T-cell (primary cell): Measurements from ENCODE around the gene MAP3K7CL. TPM values are rescaled to one million over a fixed set of nuclear protein-coding genes. Genes with fewer than 3 reads are reported as not detected.

ENCODE experiments used
- ATAC-seq, 4 experiments: fragments of 200-7000 bp in 3 of 4; fragments of 150-1000 bp in 1 of 4; cut with Tn5 transposase; replicated peaks in 1 of 4; 1 replicate in 3 of 4; 2 replicates in 1 of 4; pipeline ENCODE4 v1.10.0; 2021; ENCODE audit warnings: moderate library complexity in 3 of 4, mild to moderate bottlenecking in 2 of 4, moderate number of reproducible peaks in 1 of 4
- CTCF ChIA-PET, 2 donors: fragments of 300-600 bp; sonication (Branson Sonifier 250); formaldehyde crosslinking; loops; one replicate each; lab custom pipeline; 2022; ENCODE audit warnings: antibody characterized with exemption in 2 of 2; lab: Charles Lee
- POLR2A ChIA-PET, 2 donors: fragments of 300-600 bp; sonication (Branson Sonifier 250); formaldehyde crosslinking; loops; one replicate each; lab custom pipeline; 2022; ENCODE audit warnings: antibody characterized with exemption in 2 of 2; lab: Charles Lee
- DNase-seq, 35 experiments: peaks; one replicate each; pipeline versions ENCODE4 v3.0.0 to v3.0.0-alpha.2; 2013 to 2023
- H3K27ac ChIP-seq: one replicate; pipeline ENCODE4 v1.5.1; 2013; ENCODE audit warnings: low read length
- H3K27me3 ChIP-seq, 2 experiments: replicated peaks in 1 of 2; 1 replicate in 1 of 2; 2 replicates in 1 of 2; pipeline versions ENCODE4 v1.6.1 to v1.7.0; 2013; ENCODE audit warnings: low read length in 1 of 2, mixed read lengths in 1 of 2; ENCODE audit not compliant: control insufficient read depth in 2 of 2, insufficient read depth in 2 of 2; ENCODE audit errors: extremely low read depth in 1 of 2
- H3K36me3 ChIP-seq, 2 donors: 1 replicate in 1 of 2; 2 replicates in 1 of 2; pipeline versions ENCODE4 v1.6.1 to v1.7.0; 2013; ENCODE audit warnings: low read length in 1 of 2; ENCODE audit not compliant: control insufficient read depth in 2 of 2, insufficient read depth in 1 of 2; ENCODE audit errors: extremely low read depth in 1 of 2
- H3K4me1 ChIP-seq, 2 experiments: 1 replicate in 1 of 2; 2 replicates in 1 of 2; pipeline versions ENCODE4 v1.6.1 to v1.7.0; 2013; ENCODE audit warnings: low read length in 2 of 2, mixed read lengths in 1 of 2; ENCODE audit not compliant: insufficient read depth in 2 of 2, control insufficient read depth in 1 of 2; ENCODE audit errors: extremely low read depth in 1 of 2
- H3K4me3 ChIP-seq, 2 donors: 1 replicate in 1 of 2; 2 replicates in 1 of 2; pipeline versions ENCODE4 v1.5.1 to v1.7.0; 2013; ENCODE audit warnings: mild to moderate bottlenecking in 2 of 2, low read length in 1 of 2, moderate library complexity in 1 of 2; ENCODE audit not compliant: control insufficient read depth in 1 of 2; ENCODE audit errors: extremely low read depth in 1 of 2
- H3K9me3 ChIP-seq: 2 replicates; pipeline ENCODE4 v1.7.0; 2013
- H3K27ac Mint-ChIP-seq, 2 donors: one replicate each; pipeline ENCODE4 v1.8.0; 2020 to 2021; ENCODE audit warnings: mild to moderate bottlenecking in 2 of 2, mixed read lengths in 2 of 2
- H3K27me3 Mint-ChIP-seq, 2 donors: one replicate each; pipeline ENCODE4 v1.8.0; 2021 to 2022; ENCODE audit warnings: mixed read lengths in 2 of 2
- H3K36me3 Mint-ChIP-seq: one replicate; pipeline ENCODE4 v1.8.0; 2021; ENCODE audit warnings: mixed read lengths
- H3K4me1 Mint-ChIP-seq, 3 donors: one replicate each; pipeline ENCODE4 v1.8.0; 2020 to 2022; ENCODE audit warnings: mixed read lengths in 3 of 3, mild to moderate bottlenecking in 1 of 3
- H3K4me3 Mint-ChIP-seq, 3 donors: one replicate each; pipeline ENCODE4 v1.8.0; 2020 to 2022; ENCODE audit warnings: mild to moderate bottlenecking in 3 of 3, mixed read lengths in 3 of 3, moderate library complexity in 3 of 3
- H3K9me3 Mint-ChIP-seq, 3 donors: one replicate each; pipeline ENCODE4 v1.8.0; 2020 to 2022; ENCODE audit warnings: mixed read lengths in 3 of 3
- WGBS: methylation state at CpG from one replicate; pipeline ENCODE4 v1.1.5; 2013; ENCODE audit warnings: missing lambda C conversion rate; ENCODE audit not compliant: insufficient coverage; 5-methylcytosine and 5-hydroxymethylcytosine counted together
- total RNA-seq, 35 experiments: library from RNA in 6 of 35; stranded (reverse) in 6 of 35; fragments of 120-200 nt in 1 of 35; gene quantifications; one replicate each; pipeline versions ENCODE4 v1.2.1 to v1.2.4 and lab custom pipeline; 2013 to 2026

MAP3K7CL gene, protein sequence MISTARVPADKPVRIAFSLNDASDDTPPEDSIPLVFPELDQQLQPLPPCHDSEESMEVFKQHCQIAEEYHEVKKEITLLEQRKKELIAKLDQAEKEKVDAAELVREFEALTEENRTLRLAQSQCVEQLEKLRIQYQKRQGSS
- total RNA-seq (1 to 10 TPM; 4.8 to 9.1 (median 7.4) TPM), total RNA-seq (lab: John Stamatoyannopoulos, UW) (0.28 to 9.1 (median 4.0) reads per million in 29 experiments)
- total RNA-seq (2013), result 8.5 TPM

DNA sequence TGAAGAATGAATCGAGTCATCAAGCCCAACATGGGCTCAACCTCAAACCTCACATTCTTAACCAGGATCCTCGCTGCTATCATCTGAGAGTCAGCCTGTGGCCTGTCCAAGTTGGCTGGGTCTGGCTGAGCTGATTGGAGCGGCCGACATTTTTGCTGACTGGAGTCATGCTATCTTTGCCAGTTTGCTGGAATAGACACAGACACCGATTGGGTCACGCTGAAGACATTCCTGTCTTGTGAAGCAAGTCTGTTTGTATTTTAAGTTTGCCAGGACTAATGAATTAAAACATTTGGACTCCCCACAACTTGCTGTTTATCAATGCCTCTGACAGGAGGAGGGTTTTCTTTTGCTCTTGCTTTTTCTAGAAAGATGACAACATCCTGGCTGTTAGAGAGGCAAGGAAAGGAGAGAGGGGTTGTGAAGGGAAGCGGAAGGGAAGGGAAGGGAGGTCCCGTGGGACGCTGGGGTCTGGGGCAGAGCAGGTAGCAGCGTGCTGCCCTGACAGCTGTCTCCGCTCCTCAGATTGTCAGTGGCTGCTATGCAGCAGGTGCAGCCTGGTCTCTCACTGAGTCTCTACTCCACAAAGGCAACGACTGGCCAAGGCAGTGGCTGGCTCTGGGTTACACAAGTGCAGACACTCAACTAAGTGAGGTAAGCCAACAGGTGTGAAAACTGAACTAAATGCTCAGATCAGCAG, at the start of gene MAP3K7CL:
Gene MAP3K7CL, plus strand, starts transcription at position 375 of the 700 bp plus-strand sequence. CDS start 2,701 bp downstream, outside the sequence.
- H3K27ac Mint-ChIP-seq, result no peak within 1 kb of the TSS
- DNase-seq (no peak), ATAC-seq (no peak)
- H3K9me3 Mint-ChIP-seq, result peaks cover 0 to 9% (median 4%) of the 10 kb centered on the region in 3 donors
- H3K4me3 Mint-ChIP-seq, result no peak within 1 kb of the TSS
- CTCF ChIA-PET, result no interaction called here
- Histone ChIP-seq H3K4me1 (no peaks in the 10 kb centered on the region), H3K36me3 (no peaks in the 10 kb centered on the region), H3K27ac (no peak within 1 kb of the TSS), H3K4me3 (no peak within 1 kb of the TSS), H3K27me3 (no peaks in the 10 kb centered on the region), H3K9me3 (no peaks in the 10 kb centered on the region)
- peaks cover 31% of the 10 kb centered on the region for H3K36me3 Mint-ChIP-seq
- H3K4me1 Mint-ChIP-seq, result no peaks in the 10 kb centered on the region
- POLR2A ChIA-PET, result no interaction called here
- 77% methylated on average over 6 of the region's 12 CpGs for WGBS
- H3K27me3 Mint-ChIP-seq, result no peaks in the 10 kb centered on the region

GRCh38 chr21:29082046-29082815, 48.2 kb upstream of the MAP3K7CL start:
- Histone ChIP-seq H3K4me1 (peaks cover 25 to 43% of the 10 kb centered on the region in 2 experiments), H3K36me3 (peaks cover 0 to 5% of the 10 kb centered on the region in 2 donors), H3K9me3 (no peaks in the 10 kb centered on the region), H3K27ac (peak overlapping the region; percentile 71), H3K27me3 (no peaks in the 10 kb centered on the region), H3K4me3 (no peak overlapping the region)
- Mint-ChIP-seq H3K4me1 (peaks cover 32 to 57% (median 53%) of the 10 kb centered on the region in 3 donors), H3K36me3 (peaks cover 11% of the 10 kb centered on the region), H3K27ac (peak overlapping the region; percentile 82 to 84), H3K9me3 (no peaks in the 10 kb centered on the region), H3K4me3 (no peak overlapping the region), H3K27me3 (no peaks in the 10 kb centered on the region)
- ATAC-seq (no peak), DNase-seq (no peak)
- ChIA-PET POLR2A (interaction anchor here in 1 of 2 donors (0.6 kb wide), 2 partner anchors 20 to 212 kb away, joined by 4 to 9 read pairs; no protein-coding TSS in a partner anchor), CTCF (interaction anchor here in 1 of 2 donors (1.0 kb wide), 1 partner anchor 90 kb away, joined by 3 read pairs; the partner anchor contains the start of gene LTN1)
- no CpG with 5 or more reads among the region's 3 CpGs for WGBS

- Mint-ChIP-seq H3K9me3 (no peaks in the 10 kb centered on the region), H3K4me1 (peaks cover 27 to 48% (median 48%) of the 10 kb centered on the region in 3 donors), H3K4me3 (no peak overlapping the region), H3K27ac (peak overlapping the region; percentile 50 to 62), H3K27me3 (no peaks in the 10 kb centered on the region), H3K36me3 (peaks cover 11% of the 10 kb centered on the region)
- DNase-seq (no peak), ATAC-seq (no peak)
- Histone ChIP-seq H3K27me3 (no peaks in the 10 kb centered on the region), H3K4me3 (no peak overlapping the region), H3K4me1 (peaks cover 23 to 36% of the 10 kb centered on the region in 2 experiments), H3K27ac (no peak overlapping the region), H3K9me3 (no peaks in the 10 kb centered on the region), H3K36me3 (peaks cover 0 to 5% of the 10 kb centered on the region in 2 donors)
- ChIA-PET CTCF (no interaction called here), POLR2A (no interaction called here)
- 100% methylated on average over 1 of the region's 3 CpGs for WGBS
Observed at GRCh38 chr21:29083306-29083705, 47.1 kb upstream of the MAP3K7CL start.

DNA sequence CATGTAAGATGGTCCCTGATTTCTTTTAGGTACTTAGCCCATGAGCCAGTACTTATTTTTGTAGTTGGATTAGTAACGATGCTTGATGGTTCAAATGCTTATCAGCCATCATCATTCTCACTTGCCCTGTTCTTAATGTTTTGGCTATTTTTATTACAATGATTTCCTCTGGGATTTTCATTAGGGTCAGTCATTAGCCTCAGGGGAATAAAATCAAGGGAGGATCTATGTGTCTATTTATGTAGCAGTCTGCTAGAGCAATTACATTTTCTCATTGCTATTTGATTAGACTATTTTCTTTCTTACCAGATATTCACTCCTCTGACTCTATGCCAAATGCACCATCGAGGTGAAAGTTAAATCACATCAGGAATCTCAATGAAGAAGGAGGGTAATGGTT, 46.1 kb upstream of the MAP3K7CL start:
- ATAC-seq (no peak), DNase-seq (no peak)
- no CpG with 5 or more reads among the region's 2 CpGs for WGBS
- H3K27me3 ChIP-seq, result no peaks in the 10 kb centered on the region
- H3K27ac ChIP-seq, result no peak overlapping the region
- H3K36me3 Mint-ChIP-seq, result peaks cover 11% of the 10 kb centered on the region
- peaks cover 14 to 25% of the 10 kb centered on the region in 2 experiments for H3K4me1 ChIP-seq
- H3K9me3 ChIP-seq, result no peaks in the 10 kb centered on the region
- H3K4me3 ChIP-seq, result no peak overlapping the region
- H3K36me3 ChIP-seq, result peaks cover 0 to 5% of the 10 kb centered on the region in 2 donors
- peaks cover 16 to 37% (median 37%) of the 10 kb centered on the region in 3 donors for H3K4me1 Mint-ChIP-seq
- H3K4me3 Mint-ChIP-seq, result no peak overlapping the region
- H3K27me3 Mint-ChIP-seq, result no peaks in the 10 kb centered on the region
- no peak overlapping the region for H3K27ac Mint-ChIP-seq
- H3K9me3 Mint-ChIP-seq, result no peaks in the 10 kb centered on the region
- CTCF ChIA-PET, result no interaction called here
- POLR2A ChIA-PET, result no interaction called here

DNA sequence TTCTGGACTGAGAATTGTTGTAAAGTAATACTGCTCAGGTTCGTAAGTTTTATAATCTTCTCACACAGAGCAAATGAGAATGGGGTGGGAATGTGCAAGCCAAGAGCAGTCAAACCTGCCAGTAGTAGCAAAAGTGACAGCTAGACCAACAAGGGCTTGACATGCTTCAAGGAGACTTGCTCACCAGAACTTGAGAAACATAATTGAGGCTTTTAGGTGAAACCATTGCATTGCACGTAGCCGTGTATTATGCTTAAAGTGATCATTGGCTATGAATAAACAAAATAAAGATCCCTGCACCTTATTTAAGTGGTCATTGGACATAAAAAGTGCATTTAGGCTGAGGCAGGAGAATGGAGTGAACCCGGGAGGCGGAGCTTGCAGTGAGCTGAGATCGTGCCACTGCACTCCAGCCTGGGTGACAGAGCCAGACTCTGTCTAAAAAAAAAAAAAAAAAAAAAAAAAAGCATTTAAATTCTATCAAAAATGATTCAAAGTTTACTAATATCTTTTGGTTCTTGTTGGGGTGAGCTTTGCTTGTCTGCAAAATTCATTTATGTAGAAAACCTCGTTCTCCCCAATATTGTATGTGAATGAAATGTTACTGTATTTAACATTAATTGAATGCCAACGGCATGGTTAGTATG, 45.2 kb upstream of the MAP3K7CL start:
- ATAC-seq (no peak), DNase-seq (no peak)
- Mint-ChIP-seq H3K27ac (no peak overlapping the region), H3K4me3 (no peak overlapping the region), H3K36me3 (peaks cover 11% of the 10 kb centered on the region), H3K27me3 (no peaks in the 10 kb centered on the region), H3K4me1 (peaks cover 7 to 28% (median 28%) of the 10 kb centered on the region in 3 donors), H3K9me3 (no peaks in the 10 kb centered on the region)
- H3K9me3 ChIP-seq, result no peaks in the 10 kb centered on the region
- no peak overlapping the region for H3K4me3 ChIP-seq
- WGBS, result no CpG with 5 or more reads among the region's 8 CpGs
- CTCF ChIA-PET, result interaction anchor here in 1 of 2 donors (1.3 kb wide), 1 partner anchor 291 kb away, joined by 3 read pairs; no protein-coding TSS in a partner anchor
- H3K36me3 ChIP-seq, result peaks cover 0 to 5% of the 10 kb centered on the region in 2 donors
- H3K27ac ChIP-seq, result no peak overlapping the region
- no peaks in the 10 kb centered on the region for H3K27me3 ChIP-seq
- POLR2A ChIA-PET, result interaction anchor here in 1 of 2 donors (1.0 kb wide), 1 partner anchor 10 kb away, joined by 9 read pairs; no protein-coding TSS in a partner anchor
- H3K4me1 ChIP-seq, result peaks cover 8 to 17% of the 10 kb centered on the region in 2 experiments
